Tibial nerve (tissue), 4 donors: Measurements from ENCODE around the gene TCP1.

Experiments
- EP300 ChIP-seq, 2 donors: sonication (generic); formaldehyde crosslinking; IDR thresholded peaks; one replicate each; pipeline ENCODE4 v1.6.1; 2017; ENCODE audit warnings: antibody characterized with exemption in 2 of 2, mild to moderate bottlenecking in 1 of 2
- POLR2A ChIP-seq, 2 donors: fragments of 450-650 bp; IDR thresholded peaks; one replicate each; pipeline ENCODE4 v1.6.1; 2017; ENCODE audit warnings: antibody characterized with exemption in 2 of 2, mild to moderate bottlenecking in 2 of 2, moderate library complexity in 2 of 2
- TF ChIP-seq, protein P1 (sequence below), 5 experiments: fragments of 200-600 bp in 3 of 5; fragments of 450-650 bp in 2 of 5; sonication (generic) in 3 of 5; IDR thresholded peaks; one replicate each; pipeline ENCODE4 v1.5.1; 2016 to 2019; ENCODE audit warnings: antibody characterized with exemption in 5 of 5, mild to moderate bottlenecking in 3 of 5, moderate library complexity in 2 of 5

- TF ChIP-seq, protein P1, sequence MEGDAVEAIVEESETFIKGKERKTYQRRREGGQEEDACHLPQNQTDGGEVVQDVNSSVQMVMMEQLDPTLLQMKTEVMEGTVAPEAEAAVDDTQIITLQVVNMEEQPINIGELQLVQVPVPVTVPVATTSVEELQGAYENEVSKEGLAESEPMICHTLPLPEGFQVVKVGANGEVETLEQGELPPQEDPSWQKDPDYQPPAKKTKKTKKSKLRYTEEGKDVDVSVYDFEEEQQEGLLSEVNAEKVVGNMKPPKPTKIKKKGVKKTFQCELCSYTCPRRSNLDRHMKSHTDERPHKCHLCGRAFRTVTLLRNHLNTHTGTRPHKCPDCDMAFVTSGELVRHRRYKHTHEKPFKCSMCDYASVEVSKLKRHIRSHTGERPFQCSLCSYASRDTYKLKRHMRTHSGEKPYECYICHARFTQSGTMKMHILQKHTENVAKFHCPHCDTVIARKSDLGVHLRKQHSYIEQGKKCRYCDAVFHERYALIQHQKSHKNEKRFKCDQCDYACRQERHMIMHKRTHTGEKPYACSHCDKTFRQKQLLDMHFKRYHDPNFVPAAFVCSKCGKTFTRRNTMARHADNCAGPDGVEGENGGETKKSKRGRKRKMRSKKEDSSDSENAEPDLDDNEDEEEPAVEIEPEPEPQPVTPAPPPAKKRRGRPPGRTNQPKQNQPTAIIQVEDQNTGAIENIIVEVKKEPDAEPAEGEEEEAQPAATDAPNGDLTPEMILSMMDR (IDR thresholded peaks at IDR 0.05): no peak
- TF ChIP-seq POLR2A (IDR thresholded peaks at IDR 0.05) (no peak), EP300 (IDR thresholded peaks at IDR 0.05) (no peak)
These were observed 15.1 kb upstream of the TCP1 start for GRCh38 chr6:159804504-159804903.
